H9 (cell line): ENCODE measurements around the gene FYN. TPM values are rescaled to one million over a fixed set of nuclear protein-coding genes. Genes with fewer than 3 reads are reported as not detected.

Experiments used
- DNase-seq: peaks from one replicate; pipeline ENCODE4 v3.0.0-alpha.2; 2017
- H2AFZ ChIP-seq: one replicate; pipeline ENCODE4 v1.6.1; 2013; ENCODE audit warnings: mild to moderate bottlenecking, low read length, control low read depth, moderate library complexity
- H2AK5ac ChIP-seq: 2 replicates; pipeline ENCODE4 v1.6.1; 2013; ENCODE audit warnings: low read length, control low read depth, mixed read lengths; ENCODE audit not compliant: insufficient read length
- H2BK120ac ChIP-seq: one replicate; pipeline ENCODE4 v1.6.1; 2013; ENCODE audit warnings: low read depth, mild to moderate bottlenecking, low read length, control low read depth, inconsistent platforms; ENCODE audit not compliant: poor library complexity, severe bottlenecking
- H2BK12ac ChIP-seq: 2 replicates; pipeline ENCODE4 v1.6.1; 2013; ENCODE audit warnings: low read length, control low read depth, mixed read lengths, low read depth; ENCODE audit not compliant: insufficient read length
- H2BK15ac ChIP-seq: 2 replicates; pipeline ENCODE4 v1.6.1; 2013; ENCODE audit warnings: low read depth, low read length, control low read depth
- H2BK20ac ChIP-seq: one replicate; pipeline ENCODE4 v1.6.1; 2013; ENCODE audit warnings: low read depth, mild to moderate bottlenecking, low read length, control low read depth, inconsistent platforms; ENCODE audit not compliant: poor library complexity, severe bottlenecking
- H2BK5ac ChIP-seq: 2 replicates; pipeline ENCODE4 v1.6.1; 2013; ENCODE audit warnings: low read length, control low read depth, mixed read lengths; ENCODE audit not compliant: insufficient read length
- H3K14ac ChIP-seq: 2 replicates; pipeline ENCODE4 v1.6.1; 2013; ENCODE audit warnings: low read length, control low read depth; ENCODE audit not compliant: insufficient read depth
- H3K18ac ChIP-seq: 2 replicates; pipeline ENCODE4 v1.6.1; 2013; ENCODE audit warnings: low read depth, mild to moderate bottlenecking, mixed read lengths, low read length, control low read depth; ENCODE audit not compliant: insufficient read length
- H3K23ac ChIP-seq: 2 replicates; pipeline ENCODE4 v1.6.1; 2013; ENCODE audit warnings: low read length, control low read depth, mixed read lengths, low read depth; ENCODE audit not compliant: insufficient read length
- H3K23me2 ChIP-seq: 2 replicates; pipeline ENCODE4 v1.6.1; 2013; ENCODE audit warnings: low read depth, mild to moderate bottlenecking, mixed read lengths, low read length, control low read depth; ENCODE audit not compliant: insufficient read length, poor library complexity, severe bottlenecking
- H3K27ac ChIP-seq: 2 replicates; pipeline ENCODE4 v1.5.1; 2013; ENCODE audit warnings: low read length, control low read depth, mixed read lengths, low read depth; ENCODE audit not compliant: insufficient read length
- H3K27me3 ChIP-seq: 2 replicates; pipeline ENCODE4 v1.6.1; 2013; ENCODE audit warnings: low read length, control low read depth, inconsistent platforms; ENCODE audit not compliant: insufficient read depth
- H3K4ac ChIP-seq: 2 replicates; pipeline ENCODE4 v1.6.1; 2013; ENCODE audit warnings: low read depth, mild to moderate bottlenecking, control low read depth, inconsistent platforms, low read length, moderate library complexity
- H3K4me1 ChIP-seq: 2 replicates; pipeline ENCODE4 v1.6.1; 2013; ENCODE audit warnings: low read length, control low read depth, inconsistent platforms; ENCODE audit not compliant: insufficient read depth
- H3K4me2 ChIP-seq: 2 replicates; pipeline ENCODE4 v1.6.1; 2013; ENCODE audit warnings: low read length, control low read depth, mixed read lengths; ENCODE audit not compliant: insufficient read length, insufficient read depth
- H3K56ac ChIP-seq: 2 replicates; pipeline ENCODE4 v1.6.1; 2013; ENCODE audit warnings: low read depth, mild to moderate bottlenecking, mixed read lengths, low read length, control low read depth; ENCODE audit not compliant: insufficient read length
- H3K79me1 ChIP-seq: 2 replicates; pipeline ENCODE4 v1.6.1; 2013; ENCODE audit warnings: low read depth, mild to moderate bottlenecking, moderate library complexity, low read length, control low read depth, inconsistent platforms; ENCODE audit not compliant: insufficient read depth, poor library complexity, severe bottlenecking
- H3K79me2 ChIP-seq: 2 replicates; pipeline ENCODE4 v1.6.1; 2013; ENCODE audit warnings: low read length, control low read depth, inconsistent platforms; ENCODE audit not compliant: insufficient read depth
- H3K9ac ChIP-seq: 2 replicates; pipeline ENCODE4 v1.6.1; 2013; ENCODE audit warnings: low read length, control low read depth, mixed read lengths; ENCODE audit not compliant: insufficient read length; ENCODE audit errors: extremely low read depth
- H3K9me3 ChIP-seq: one replicate; pipeline ENCODE4 v1.6.1; 2013; ENCODE audit warnings: low read depth, low read length, inconsistent platforms; ENCODE audit not compliant: control insufficient read depth
- H3T11ph ChIP-seq: one replicate; pipeline ENCODE4 v1.6.1; 2013; ENCODE audit warnings: mild to moderate bottlenecking, low read length, control low read depth, inconsistent platforms
- H4K20me1 ChIP-seq: one replicate; pipeline ENCODE4 v1.6.1; 2013; ENCODE audit not compliant: control insufficient read depth, insufficient read length, insufficient read depth
- H4K5ac ChIP-seq: 2 replicates; pipeline ENCODE4 v1.6.1; 2013; ENCODE audit warnings: low read depth, mild to moderate bottlenecking, mixed read lengths, low read length, control low read depth; ENCODE audit not compliant: insufficient read length
- H4K8ac ChIP-seq: replicated peaks from 2 replicates; pipeline ENCODE4 v1.6.1; 2013; ENCODE audit warnings: low read length, control low read depth, mixed read lengths, low read depth; ENCODE audit not compliant: insufficient read length
- H4K91ac ChIP-seq: 2 replicates; pipeline ENCODE4 v1.6.1; 2013; ENCODE audit warnings: low read depth, mild to moderate bottlenecking, moderate library complexity, mixed read lengths, low read length, control low read depth; ENCODE audit not compliant: insufficient read length
- H3K27ac Mint-ChIP-seq, 3 experiments: 2 replicates in 2 of 3; 3 replicates in 1 of 3; pipeline ENCODE4 v1.8.0; 2020 to 2021; ENCODE audit warnings: mixed read lengths in 3 of 3, mild to moderate bottlenecking in 1 of 3, moderate library complexity in 1 of 3
- H3K27me3 Mint-ChIP-seq: 2 replicates; pipeline ENCODE4 v1.8.0; 2021; ENCODE audit warnings: low read depth, mild to moderate bottlenecking, moderate library complexity, mixed read lengths
- H3K36me3 Mint-ChIP-seq, 3 experiments: 2 replicates in 2 of 3; 3 replicates in 1 of 3; pipeline ENCODE4 v1.8.0; 2020 to 2021; ENCODE audit warnings: low read depth in 3 of 3, mixed read lengths in 3 of 3; ENCODE audit not compliant: insufficient read depth in 1 of 3
- H3K4me1 Mint-ChIP-seq, 2 experiments: 2 replicates each; pipeline ENCODE4 v1.8.0; 2020; ENCODE audit warnings: mixed read lengths in 2 of 2
- H3K4me3 Mint-ChIP-seq, 2 experiments: 2 replicates in 1 of 2; 3 replicates in 1 of 2; pipeline ENCODE4 v1.8.0; 2020 to 2021; ENCODE audit warnings: mild to moderate bottlenecking in 2 of 2, mixed read lengths in 2 of 2, moderate library complexity in 1 of 2
- H3K9me3 Mint-ChIP-seq, 2 experiments: 2 replicates in 1 of 2; 3 replicates in 1 of 2; pipeline ENCODE4 v1.8.0; 2020; ENCODE audit warnings: mild to moderate bottlenecking in 2 of 2, mixed read lengths in 2 of 2, moderate library complexity in 1 of 2
- WGBS: extraction: QIAGEN DNeasy Blood & Tissue Kit; methylation state at CpG from one replicate; pipeline ENCODE4 v1.1.7; 2013; ENCODE audit warnings: missing lambda C conversion rate, low lambda C conversion rate, mixed read lengths; ENCODE audit not compliant: insufficient read length; ENCODE audit errors: extremely low coverage; 5-methylcytosine and 5-hydroxymethylcytosine counted together
- total RNA-seq: library from RNA; stranded (reverse); gene quantifications from 2 replicates; pipeline ENCODE4 v1.2.1, GENCODE V29; 2021
- TF ChIP-seq, protein P1 (sequence below): fragments of 200-600 bp; sonication (generic); conservative IDR thresholded peaks from 3 replicates; pipeline ENCODE4 v1.8.0; 2021; ENCODE audit warnings: antibody characterized with exemption, mild to moderate bottlenecking

Gene FYN
- total RNA-seq, 1 experiment from 2014 or later: 64.8 TPM

DNA sequence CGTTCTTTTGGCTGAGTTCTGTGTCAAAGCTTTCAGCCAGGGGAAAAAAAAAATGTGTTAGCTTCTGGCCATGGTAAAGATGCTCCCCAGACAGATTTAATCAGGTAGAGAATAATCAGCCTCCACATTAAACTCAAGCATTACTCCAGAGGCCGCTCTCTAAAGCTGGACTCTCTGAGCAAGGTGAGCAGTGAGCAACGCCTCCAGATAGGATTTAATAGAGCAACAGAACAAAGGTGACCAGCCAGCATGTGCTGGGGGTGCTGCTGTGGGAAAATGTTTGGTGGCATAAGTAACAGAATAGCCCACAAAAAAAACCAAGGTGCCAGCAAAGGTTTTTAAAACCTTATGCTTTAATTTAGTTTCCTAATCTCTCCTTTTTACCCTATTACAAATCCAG, 164.1 kb downstream of the FYN start:
- Histone ChIP-seq H3K9ac (no peak overlapping the region), H3K14ac (no peak overlapping the region), H4K8ac (no peak overlapping the region), H3K23ac (no peak overlapping the region), H2BK20ac (no peak overlapping the region), H4K5ac (no peak overlapping the region), H2BK120ac (no peak overlapping the region), H3K4me1 (peaks cover 4% of the 10 kb centered on the region; the same call in 1 of the 2 replicates), H4K91ac (no peak overlapping the region), H3K4me2 (no peak overlapping the region), H3K79me2 (no peaks in the 10 kb centered on the region), H3K23me2 (no peaks in the 10 kb centered on the region), H3K27me3 (no peaks in the 10 kb centered on the region), H2AK5ac (no peak overlapping the region), H2BK15ac (no peak overlapping the region), H3K4ac (no peak overlapping the region), H2BK5ac (no peak overlapping the region), H3K79me1 (no peaks in the 10 kb centered on the region), H2BK12ac (no peak overlapping the region), H4K20me1 (no peaks in the 10 kb centered on the region), H3T11ph (no peak overlapping the region), H3K18ac (no peak overlapping the region), H2AFZ (no peak overlapping the region), H3K56ac (no peak overlapping the region), H3K27ac (no peak overlapping the region), H3K9me3 (no peaks in the 10 kb centered on the region)
- peaks cover 0 to 19% (median 3%) of the 10 kb centered on the region in 3 experiments; a peak in 6 of 7 replicates for H3K36me3 Mint-ChIP-seq
- TF ChIP-seq, protein P1, sequence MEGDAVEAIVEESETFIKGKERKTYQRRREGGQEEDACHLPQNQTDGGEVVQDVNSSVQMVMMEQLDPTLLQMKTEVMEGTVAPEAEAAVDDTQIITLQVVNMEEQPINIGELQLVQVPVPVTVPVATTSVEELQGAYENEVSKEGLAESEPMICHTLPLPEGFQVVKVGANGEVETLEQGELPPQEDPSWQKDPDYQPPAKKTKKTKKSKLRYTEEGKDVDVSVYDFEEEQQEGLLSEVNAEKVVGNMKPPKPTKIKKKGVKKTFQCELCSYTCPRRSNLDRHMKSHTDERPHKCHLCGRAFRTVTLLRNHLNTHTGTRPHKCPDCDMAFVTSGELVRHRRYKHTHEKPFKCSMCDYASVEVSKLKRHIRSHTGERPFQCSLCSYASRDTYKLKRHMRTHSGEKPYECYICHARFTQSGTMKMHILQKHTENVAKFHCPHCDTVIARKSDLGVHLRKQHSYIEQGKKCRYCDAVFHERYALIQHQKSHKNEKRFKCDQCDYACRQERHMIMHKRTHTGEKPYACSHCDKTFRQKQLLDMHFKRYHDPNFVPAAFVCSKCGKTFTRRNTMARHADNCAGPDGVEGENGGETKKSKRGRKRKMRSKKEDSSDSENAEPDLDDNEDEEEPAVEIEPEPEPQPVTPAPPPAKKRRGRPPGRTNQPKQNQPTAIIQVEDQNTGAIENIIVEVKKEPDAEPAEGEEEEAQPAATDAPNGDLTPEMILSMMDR: no peak
- no peak for DNase-seq
- no CpG with 5 or more reads among the region's 3 CpGs for WGBS
- H3K4me1 Mint-ChIP-seq: peaks cover 20 to 36% of the 10 kb centered on the region in 2 experiments
- H3K27ac Mint-ChIP-seq: peak overlapping the region in 1 of 3 experiments; percentile 61; a peak in 1 of 7 replicates
- no peak overlapping the region for H3K4me3 Mint-ChIP-seq
- no peaks in the 10 kb centered on the region for H3K9me3 Mint-ChIP-seq
- no peaks in the 10 kb centered on the region for H3K27me3 Mint-ChIP-seq
